SKM-1 (cell line): Measurements from ENCODE around the gene FLVCR1.
"Not testable (repeated sequence)": the region's sequence is repeated elsewhere in the genome, so short reads cannot be mapped to it uniquely, and the experiment has no call there.

Source experiments
- DNase-seq: peaks from one replicate; lab custom pipeline; 2025; ENCODE audit not compliant: unreplicated experiment; lab: John Stamatoyannopoulos, UW

The FLVCR1 gene

DNA sequence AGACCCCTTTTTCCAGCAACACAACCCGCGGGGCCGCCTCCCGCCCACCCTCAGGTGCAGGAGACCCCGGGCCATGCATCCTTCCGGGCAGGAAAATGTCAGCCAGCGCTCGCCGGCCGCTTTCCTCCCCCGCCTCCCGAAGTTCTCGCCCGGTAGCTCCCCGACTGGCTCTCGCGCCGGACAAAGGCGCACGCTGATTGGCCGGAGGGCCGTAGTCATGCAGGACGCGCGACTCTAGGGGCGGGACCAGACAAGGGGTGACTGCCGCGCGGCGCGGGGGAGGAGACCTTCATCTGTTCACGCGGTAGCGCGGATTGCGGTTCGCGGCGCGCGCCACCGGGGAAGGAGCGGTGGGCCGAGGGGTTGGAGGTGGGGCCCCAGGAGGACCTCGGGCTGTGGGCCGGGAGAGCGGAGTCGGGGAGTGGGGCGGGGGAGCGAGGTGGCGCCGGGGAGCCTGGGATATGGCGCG, at the start of gene FLVCR1:
TSS of gene FLVCR1 (plus strand) at position 284 of the 469 bp plus-strand sequence. CDS start at position 462, 178 bp downstream.
- peak; percentile 98 for DNase-seq

- DNase-seq, result no peak
Observed at GRCh38 chr1:212814537-212815334, 43.3 kb upstream of the FLVCR1 start.

GRCh38 chr1:212816567-212817278, 41.4 kb upstream of the FLVCR1 start:
- DNase-seq, result no peak

- peak; percentile 73 for DNase-seq
Observed at GRCh38 chr1:212819726-212820125, 38.3 kb upstream of the FLVCR1 start.

DNA sequence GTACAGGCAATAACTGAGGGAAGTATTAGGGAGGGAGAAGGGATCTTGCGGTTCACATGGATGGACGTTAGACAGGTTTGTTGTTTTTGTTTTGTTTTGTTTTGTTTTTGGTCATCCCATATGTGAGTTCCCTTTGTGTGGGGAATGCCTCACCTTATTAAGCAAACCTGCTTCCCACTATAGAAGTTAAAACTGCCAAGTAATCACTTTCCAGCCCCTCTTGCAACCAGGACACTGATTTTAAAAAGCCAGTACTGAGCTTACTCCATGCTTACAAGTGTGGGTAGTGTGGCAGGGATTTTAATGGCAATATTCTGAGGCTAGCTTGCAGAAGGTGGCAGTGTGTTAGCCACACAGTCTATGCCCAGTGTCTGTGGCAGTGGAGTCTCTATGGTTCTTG, 37.1 kb upstream of the FLVCR1 start:
- no peak for DNase-seq

DNA sequence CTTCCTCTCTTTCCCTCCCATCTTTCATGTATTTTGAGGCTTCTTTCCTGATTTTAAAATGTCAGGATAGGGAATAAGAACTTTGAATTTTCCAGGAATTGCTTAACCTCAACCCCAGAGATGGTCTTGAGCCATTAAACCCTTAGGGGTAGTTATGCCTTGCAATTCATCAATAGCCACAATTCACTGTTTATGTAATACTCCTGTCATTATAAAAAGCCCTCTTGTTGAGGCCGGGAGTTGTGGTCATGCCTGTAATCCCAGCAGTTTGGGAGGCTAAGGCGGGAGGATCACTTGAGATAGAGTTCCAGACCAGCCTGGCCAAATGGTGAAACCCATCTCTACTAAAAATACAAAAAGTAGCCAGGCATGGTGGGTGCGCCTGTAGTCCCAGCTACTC, 35.1 kb upstream of the FLVCR1 start:
- no peak for DNase-seq

GRCh38 chr1:212824201-212824600, 33.9 kb upstream of the FLVCR1 start:
- no peak for DNase-seq

DNA sequence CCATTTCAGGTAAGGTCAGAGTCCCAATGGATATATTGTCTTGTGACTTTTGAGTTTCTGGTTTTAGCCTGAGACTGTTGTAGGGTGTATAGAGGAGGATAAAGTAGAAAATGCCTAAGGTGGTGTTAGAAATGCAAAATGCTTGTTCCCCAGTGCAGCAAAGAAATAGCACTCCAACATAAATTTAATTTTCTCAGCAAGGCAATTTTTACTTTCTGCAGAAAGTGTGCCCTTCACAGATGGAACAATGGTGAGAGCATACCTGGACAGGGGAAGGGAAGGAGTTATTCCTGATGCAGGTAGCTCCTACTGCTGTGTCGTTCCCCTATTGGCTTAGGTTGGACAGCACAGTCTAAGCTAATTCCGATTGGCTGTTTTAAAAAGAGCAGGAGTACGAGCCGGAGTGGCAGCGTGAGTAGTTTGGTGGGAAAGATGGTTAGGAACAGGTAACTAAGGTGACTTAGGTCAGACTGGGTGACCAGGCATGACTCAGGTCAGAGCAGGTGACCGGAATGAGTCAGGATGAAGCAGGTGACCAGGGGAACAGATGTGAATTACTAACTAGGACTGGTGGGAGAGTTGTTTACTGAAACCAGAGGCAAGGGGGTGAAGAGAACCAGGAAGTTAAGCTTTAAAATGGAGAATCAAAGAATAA, 32.1 kb upstream of the FLVCR1 start:
- DNase-seq, result no peak

DNA sequence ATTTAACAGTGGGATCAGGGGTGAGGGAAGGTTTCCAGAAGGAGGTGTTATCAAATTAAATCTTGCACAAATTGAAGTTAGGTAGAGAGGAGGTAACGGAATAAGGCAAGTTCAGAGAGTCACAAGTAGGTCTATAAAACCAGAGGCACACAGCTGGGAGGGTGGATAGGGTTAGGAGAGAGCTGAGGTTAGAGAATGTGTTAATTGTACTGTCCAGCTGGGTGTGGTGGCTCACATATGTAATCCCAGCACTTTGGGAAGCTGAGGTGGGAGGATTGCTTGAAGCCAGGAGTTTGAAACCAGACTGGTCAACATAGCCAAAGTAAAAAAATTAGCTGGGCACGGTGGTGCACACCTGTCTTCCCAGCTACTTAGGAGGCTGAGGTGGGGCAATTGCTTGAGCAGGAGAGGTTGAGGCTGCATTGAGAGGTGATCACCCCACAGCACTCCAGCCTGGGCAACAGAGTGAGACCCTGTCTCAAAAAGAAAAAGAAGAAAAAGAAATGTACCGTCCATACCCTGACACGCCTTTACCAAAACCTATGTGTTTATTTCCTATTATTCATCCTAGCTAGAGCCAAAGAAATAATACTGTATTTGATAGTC, 30.8 kb upstream of the FLVCR1 start:
- no peak for DNase-seq

GRCh38 chr1:212827831-212828278, 30.2 kb upstream of the FLVCR1 start:
- no peak for DNase-seq

DNA sequence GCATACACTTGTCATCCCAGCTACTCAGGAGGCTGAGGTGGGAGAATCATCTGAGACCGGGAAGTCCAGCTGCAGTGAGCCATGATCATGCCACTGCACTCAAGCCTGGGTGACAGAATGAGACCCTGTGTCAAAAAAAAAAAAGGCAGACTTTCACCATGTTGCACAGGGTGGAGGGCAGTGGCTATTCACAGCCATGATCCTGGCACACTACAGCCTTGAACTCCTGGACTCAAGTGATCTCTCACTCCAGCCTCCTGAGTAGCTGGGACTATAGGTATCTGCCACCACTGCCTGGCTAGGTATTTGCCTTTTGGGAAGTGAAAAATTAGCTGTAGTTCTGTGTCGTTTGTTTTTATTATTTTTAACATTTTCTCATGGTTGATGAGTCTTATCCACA, 29.7 kb upstream of the FLVCR1 start:
- DNase-seq, result no peak

- DNase-seq, result not testable (repeated sequence)
Observed at GRCh38 chr1:212833211-212834207, 24.6 kb upstream of the FLVCR1 start.

DNA sequence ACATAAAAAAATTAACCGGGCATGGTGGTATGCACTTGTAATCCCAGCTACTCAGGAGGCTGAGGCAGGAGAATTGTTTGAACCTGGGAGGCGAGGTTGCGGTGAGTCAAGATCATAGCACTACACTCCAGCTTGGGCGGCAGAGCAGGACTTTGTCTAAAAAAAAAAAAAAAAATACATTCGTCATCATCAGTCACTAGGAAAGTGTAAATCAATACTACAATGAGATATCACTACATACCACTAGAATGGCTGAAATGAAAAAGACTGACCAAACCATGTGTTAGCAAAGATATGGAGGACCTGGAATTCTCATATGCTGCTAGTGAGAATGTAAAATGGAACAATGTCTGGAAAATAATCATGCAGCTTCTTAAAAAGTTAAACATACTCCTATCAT, 19.9 kb upstream of the FLVCR1 start:
- DNase-seq, result no peak

- not testable (repeated sequence) for DNase-seq
Observed at GRCh38 chr1:212844521-212844920, 13.6 kb upstream of the FLVCR1 start.

- no peak for DNase-seq
Observed at GRCh38 chr1:212847549-212847948, 10.5 kb upstream of the FLVCR1 start, which contains the start of gene SPATA45. TSS of gene SPATA45 (minus strand) at chr1:212847649. CDS start at chr1:212836149, 11,500 bp downstream.

DNA sequence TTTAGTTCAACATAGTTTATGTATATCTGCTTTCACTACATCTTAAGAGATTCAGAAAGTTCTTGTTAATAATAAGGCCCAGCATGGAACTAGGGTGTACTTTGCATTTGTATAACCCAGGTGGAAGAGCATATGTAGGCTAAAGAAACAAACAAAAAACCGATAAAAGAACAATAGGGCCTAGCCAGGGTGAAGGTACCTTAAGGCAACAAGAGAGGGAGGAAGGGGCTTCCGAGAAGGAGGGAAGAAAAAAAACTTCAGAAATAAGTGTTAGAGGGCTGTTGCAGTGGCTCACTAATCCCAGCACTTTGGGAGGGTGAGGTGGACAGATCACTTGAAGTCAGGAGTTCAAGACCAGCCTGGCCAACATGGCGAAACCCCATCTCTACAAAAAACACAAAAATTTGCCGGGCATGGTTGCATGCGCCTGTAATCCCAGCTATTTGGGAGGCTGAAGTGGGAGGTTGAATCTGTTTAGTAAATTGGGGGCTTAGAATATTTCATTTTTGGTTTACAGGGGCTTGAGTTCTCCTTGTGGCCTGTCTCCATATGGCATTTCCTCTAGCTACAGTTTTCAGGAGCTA, 5.9 kb upstream of the FLVCR1 start:
- no peak for DNase-seq

DNA sequence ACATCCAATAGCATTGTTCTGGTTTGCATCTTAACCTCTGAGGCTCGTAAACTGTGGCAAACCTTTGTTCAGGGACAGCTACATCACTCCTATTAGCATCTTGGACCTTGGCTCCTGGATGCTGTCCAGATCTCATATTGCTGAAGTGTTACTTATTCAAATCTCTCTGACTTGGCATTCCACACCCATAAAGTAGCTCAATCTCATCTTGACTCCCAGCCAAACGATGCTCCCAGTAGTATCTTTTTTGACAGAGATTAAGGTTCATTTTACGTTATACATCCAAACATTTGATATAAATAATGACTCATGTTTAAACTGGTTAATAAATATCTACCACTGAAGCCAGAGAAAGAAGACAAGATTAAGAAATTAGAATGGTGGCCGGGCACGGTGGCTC, 4.4 kb upstream of the FLVCR1 start:
- no peak for DNase-seq

- no peak for DNase-seq
Observed at GRCh38 chr1:212856755-212857154, 1.3 kb upstream of the FLVCR1 start.

DNA sequence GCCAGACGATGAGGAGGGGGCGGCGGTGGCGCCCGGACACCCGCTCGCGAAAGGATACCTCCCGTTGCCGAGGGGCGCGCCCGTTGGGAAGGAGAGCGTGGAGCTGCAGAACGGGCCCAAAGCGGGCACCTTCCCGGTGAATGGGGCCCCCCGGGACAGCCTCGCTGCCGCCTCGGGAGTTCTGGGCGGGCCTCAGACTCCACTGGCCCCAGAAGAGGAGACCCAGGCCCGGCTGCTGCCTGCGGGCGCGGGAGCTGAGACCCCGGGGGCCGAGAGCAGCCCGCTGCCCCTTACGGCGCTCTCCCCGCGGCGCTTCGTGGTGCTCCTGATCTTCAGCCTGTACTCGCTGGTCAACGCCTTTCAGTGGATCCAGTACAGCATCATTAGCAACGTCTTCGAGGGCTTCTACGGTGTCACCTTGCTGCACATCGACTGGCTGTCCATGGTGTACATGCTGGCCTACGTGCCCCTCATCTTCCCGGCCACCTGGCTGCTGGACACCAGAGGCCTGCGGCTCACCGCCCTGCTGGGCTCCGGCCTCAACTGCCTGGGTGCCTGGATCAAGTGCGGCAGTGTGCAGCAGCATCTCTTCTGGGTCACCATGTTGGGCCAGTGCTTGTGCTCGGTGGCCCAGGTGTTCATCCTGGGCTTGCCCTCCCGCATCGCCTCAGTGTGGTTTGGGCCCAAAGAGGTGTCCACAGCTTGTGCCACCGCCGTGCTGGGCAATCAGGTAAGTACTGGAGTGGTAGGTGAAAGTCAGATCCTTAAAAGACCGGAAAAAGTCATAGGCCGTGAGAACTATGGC, 588 bp downstream of the FLVCR1 start:
- no peak for DNase-seq
